SH-SY5Y (cell line): Measurements from ENCODE around the gene MYRF.

Experiments
- GATA2 ChIP-seq: IDR thresholded peaks from 2 replicates; pipeline ENCODE4 v1.6.1; 2011; ENCODE audit warnings: mild to moderate bottlenecking, low read depth, low read length
- GATA3 ChIP-seq: IDR thresholded peaks from 2 replicates; pipeline ENCODE4 v1.6.1; 2011; ENCODE audit warnings: low read depth, mild to moderate bottlenecking, low read length, moderate library complexity

MYRF gene

GRCh38 chr11:61742391-61742790 is 10.0 kb upstream of the MYRF start:
- TF ChIP-seq GATA2 (no peak), GATA3 (no peak)

DNA sequence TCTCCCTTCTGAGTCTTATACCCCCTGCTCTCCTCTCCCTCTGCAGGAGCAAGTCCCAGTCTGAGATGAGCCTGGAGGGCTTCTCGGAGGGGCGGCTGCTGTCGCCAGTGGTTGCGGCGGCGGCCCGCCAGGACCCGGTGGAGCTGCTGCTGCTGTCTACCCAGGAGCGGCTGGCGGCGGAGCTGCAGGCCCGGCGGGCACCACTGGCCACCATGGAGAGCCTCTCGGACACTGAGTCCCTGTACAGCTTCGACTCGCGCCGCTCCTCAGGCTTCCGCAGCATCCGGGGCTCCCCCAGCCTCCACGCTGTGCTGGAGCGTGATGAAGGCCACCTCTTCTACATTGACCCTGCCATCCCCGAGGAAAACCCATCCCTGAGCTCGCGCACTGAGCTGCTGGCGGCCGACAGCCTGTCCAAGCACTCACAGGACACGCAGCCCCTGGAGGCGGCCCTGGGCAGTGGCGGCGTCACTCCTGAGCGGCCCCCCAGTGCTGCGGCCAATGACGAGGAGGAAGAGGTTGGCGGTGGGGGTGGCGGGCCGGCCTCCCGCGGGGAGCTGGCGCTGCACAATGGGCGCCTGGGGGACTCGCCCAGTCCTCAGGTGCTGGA is 8.8 kb upstream of the MYRF start:
- TF ChIP-seq GATA2 (no peak), GATA3 (no peak)

- TF ChIP-seq GATA2, result no peak
- no peak for TF ChIP-seq GATA3
These were observed 8.3 kb upstream of the MYRF start for GRCh38 chr11:61744181-61744580.

GRCh38 chr11:61744609-61745156 is 7.8 kb upstream of the MYRF start:
- TF ChIP-seq GATA3 (no peak), GATA2 (no peak)

DNA sequence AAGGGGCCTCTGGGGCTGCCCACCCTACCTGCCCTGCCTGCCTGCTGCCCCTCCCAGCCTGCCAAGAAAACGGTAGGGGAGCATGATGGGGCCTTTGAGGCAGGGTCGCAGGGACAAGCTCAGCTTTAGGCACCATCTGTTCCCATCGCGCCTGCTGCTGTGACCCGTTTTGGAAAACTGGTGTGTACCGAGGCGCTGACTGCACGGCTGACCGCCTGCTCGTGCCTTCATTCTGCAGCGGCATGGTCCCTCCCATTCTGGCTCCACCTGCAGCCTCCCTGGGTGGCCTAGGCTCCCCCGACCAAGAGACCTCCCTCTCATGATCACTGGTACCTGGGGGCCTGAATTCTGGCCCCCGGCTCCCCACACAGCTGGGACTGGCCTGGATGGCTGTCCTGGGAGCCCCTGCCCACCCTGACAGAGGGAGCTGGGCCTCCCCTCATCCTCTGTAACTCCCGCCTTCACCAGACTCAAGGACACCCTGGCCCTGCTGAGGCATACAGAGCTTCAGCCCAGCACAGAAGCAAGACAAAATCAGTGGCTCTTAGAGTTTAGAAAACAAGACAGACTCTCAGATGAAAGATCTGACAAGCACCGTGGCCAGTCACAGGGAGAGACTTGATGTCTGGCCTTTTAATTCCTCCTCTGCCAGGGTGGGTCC is 6.5 kb upstream of the MYRF start:
- TF ChIP-seq GATA3, result no peak
- no peak for TF ChIP-seq GATA2

DNA sequence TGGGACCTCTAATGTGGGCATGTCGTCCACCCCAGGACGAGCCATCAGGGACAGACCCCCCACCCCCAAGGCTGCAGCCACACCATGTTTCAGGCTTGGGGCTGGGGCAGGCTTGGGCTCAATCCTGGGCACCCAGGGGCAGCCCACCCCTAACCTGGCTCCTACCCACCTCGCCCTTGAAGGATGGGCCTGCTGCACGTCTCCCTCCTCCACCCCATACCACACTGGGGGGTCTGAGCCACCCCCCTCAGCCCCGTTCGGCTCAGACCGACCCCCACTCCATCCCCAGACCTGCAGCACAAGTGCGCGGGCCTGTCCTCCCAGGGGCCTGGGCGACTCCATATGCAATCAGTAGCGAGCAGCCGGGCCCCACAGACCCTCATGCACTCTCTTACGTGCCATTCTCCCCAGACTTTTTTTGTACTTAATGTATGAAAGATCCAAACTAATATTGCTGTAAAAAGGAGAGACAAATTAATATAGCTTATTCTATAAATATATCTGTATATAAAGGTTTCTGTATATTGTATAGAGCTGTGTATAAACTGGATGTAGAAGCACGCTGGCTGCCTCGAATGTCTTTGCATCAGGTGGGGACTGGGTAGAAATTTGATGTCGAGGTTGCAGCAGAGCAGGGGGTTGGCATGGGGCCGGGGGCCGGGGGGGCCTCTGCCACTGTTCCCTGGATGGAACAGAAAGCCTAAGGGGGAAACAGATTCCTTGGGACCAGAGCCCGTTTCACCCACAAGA is 5.8 kb upstream of the MYRF start:
- no peak for TF ChIP-seq GATA2
- no peak for TF ChIP-seq GATA3

DNA sequence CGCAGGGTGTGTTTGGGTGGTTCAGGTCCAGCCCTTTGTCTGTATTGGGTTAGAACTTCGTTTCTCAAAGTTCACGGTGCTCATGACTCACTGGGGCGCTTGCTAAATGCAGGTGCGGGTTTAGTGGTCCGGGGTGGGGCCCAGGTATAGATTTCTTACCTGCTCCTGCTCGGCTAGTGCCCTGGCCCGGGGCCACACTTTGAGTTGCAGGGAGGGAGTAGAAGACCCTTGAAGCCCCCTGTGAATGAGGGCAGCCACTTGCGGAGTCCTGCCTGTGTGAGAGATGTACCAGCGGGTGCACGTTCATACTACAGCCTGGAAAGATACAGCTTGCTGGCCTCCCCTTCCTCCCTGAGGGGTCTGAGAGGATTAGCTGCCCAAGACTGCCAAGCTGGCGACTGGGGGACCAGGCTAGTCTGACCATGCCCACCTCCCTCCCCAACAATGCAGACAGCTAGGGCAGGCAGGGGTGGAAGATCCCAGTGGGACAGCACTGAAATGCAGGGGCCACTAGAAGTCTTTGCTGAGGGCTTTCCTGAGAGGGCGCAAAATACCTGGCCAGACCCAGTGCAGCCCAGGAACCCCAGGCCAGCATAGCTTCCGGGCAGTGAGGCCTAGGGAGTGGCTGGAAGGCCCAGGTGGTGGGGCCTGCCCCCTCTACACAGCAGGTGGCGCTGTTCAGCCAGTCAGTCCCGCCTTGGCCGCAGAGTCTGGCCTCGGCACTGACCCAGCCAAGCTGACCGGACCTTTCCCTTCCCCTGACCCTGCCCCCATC is 5.1 kb upstream of the MYRF start:
- no peak for TF ChIP-seq GATA3
- TF ChIP-seq GATA2, result no peak

- no peak for TF ChIP-seq GATA2
- TF ChIP-seq GATA3, result no peak
These were observed 4.5 kb upstream of the MYRF start for GRCh38 chr11:61747967-61748285.

- TF ChIP-seq GATA3, result no peak
These were observed 2.7 kb upstream of the MYRF start for GRCh38 chr11:61749591-61750217.

- TF ChIP-seq GATA2, result no peak
- TF ChIP-seq GATA3, result no peak
These were observed 1.7 kb upstream of the MYRF start for GRCh38 chr11:61750631-61751273.

GRCh38 chr11:61751384-61751783 is 1.1 kb upstream of the MYRF start:
- TF ChIP-seq GATA3 (no peak), GATA2 (no peak)

DNA sequence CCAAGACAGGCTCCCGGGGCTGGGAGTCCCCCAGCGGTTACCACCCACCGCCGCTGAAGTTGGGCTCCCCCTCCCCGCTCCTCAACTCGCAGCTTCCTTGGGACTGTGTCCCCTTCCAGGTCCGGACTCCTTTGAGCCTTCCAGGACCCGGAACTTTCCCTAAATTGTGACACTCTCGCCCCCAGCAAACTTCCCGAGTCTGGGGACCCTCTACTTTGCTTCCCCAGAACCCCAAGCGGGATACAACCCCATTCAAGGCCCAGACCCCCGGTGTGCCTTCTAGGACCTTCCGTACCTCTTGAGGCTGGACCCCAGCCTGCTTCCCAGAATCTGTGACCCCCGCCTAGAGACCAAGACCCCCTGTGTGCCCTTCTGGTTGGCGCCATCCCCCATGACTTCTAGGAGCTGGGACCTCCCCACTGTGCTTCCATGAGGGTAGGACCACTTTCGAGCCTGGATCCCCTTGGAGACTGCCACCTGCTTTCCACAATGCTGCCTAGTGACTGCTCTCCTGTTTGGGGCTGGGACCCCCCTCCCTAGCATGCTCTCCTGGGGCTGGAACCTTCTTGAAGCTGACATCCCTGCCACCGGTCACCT is 587 bp downstream of the MYRF start:
- TF ChIP-seq GATA3 (no peak), GATA2 (no peak)

GRCh38 chr11:61753672-61754071 is 1.2 kb downstream of the MYRF start:
- TF ChIP-seq GATA3 (no peak), GATA2 (no peak)
